Panc1 (cell line): ENCODE results near the gene ZNF366.

Experiments used
- POLR2AphosphoS5 ChIP-seq: IDR thresholded peaks from 2 replicates; pipeline ENCODE4 v1.6.1; 2012; ENCODE audit warnings: mild to moderate bottlenecking, low read depth, low read length, moderate library complexity
- SIN3A ChIP-seq: IDR thresholded peaks from 2 replicates; pipeline ENCODE4 v1.6.1; 2012; ENCODE audit warnings: low read depth, mild to moderate bottlenecking, low read length, moderate library complexity, borderline replicate concordance; ENCODE audit not compliant: insufficient read depth
- TCF7L2 ChIP-seq: IDR thresholded peaks from 2 replicates; pipeline ENCODE4 v1.6.1; 2011; ENCODE audit warnings: mild to moderate bottlenecking, low read depth, low read length, inconsistent platforms
- TF ChIP-seq, protein P1 (sequence below): fragments of 450-650 bp; IDR thresholded peaks from 2 replicates; pipeline ENCODE4 v1.5.1; 2017; ENCODE audit warnings: mild to moderate bottlenecking
- TF ChIP-seq, protein P2 (sequence below), 2 experiments: IDR thresholded peaks; 2 replicates each; pipeline ENCODE4 v1.6.1; 2011 to 2012; ENCODE audit warnings: low read depth in 2 of 2, control low read depth in 1 of 2, low read length in 1 of 2, mild to moderate bottlenecking in 1 of 2, moderate library complexity in 1 of 2; ENCODE audit not compliant: insufficient read depth in 1 of 2

GRCh38 chr5:72410688-72411295, 96.4 kb downstream of the ZNF366 start:
- TF ChIP-seq, protein P1, sequence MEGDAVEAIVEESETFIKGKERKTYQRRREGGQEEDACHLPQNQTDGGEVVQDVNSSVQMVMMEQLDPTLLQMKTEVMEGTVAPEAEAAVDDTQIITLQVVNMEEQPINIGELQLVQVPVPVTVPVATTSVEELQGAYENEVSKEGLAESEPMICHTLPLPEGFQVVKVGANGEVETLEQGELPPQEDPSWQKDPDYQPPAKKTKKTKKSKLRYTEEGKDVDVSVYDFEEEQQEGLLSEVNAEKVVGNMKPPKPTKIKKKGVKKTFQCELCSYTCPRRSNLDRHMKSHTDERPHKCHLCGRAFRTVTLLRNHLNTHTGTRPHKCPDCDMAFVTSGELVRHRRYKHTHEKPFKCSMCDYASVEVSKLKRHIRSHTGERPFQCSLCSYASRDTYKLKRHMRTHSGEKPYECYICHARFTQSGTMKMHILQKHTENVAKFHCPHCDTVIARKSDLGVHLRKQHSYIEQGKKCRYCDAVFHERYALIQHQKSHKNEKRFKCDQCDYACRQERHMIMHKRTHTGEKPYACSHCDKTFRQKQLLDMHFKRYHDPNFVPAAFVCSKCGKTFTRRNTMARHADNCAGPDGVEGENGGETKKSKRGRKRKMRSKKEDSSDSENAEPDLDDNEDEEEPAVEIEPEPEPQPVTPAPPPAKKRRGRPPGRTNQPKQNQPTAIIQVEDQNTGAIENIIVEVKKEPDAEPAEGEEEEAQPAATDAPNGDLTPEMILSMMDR: no peak
- no peak for TF ChIP-seq TCF7L2
- TF ChIP-seq, protein P2, sequence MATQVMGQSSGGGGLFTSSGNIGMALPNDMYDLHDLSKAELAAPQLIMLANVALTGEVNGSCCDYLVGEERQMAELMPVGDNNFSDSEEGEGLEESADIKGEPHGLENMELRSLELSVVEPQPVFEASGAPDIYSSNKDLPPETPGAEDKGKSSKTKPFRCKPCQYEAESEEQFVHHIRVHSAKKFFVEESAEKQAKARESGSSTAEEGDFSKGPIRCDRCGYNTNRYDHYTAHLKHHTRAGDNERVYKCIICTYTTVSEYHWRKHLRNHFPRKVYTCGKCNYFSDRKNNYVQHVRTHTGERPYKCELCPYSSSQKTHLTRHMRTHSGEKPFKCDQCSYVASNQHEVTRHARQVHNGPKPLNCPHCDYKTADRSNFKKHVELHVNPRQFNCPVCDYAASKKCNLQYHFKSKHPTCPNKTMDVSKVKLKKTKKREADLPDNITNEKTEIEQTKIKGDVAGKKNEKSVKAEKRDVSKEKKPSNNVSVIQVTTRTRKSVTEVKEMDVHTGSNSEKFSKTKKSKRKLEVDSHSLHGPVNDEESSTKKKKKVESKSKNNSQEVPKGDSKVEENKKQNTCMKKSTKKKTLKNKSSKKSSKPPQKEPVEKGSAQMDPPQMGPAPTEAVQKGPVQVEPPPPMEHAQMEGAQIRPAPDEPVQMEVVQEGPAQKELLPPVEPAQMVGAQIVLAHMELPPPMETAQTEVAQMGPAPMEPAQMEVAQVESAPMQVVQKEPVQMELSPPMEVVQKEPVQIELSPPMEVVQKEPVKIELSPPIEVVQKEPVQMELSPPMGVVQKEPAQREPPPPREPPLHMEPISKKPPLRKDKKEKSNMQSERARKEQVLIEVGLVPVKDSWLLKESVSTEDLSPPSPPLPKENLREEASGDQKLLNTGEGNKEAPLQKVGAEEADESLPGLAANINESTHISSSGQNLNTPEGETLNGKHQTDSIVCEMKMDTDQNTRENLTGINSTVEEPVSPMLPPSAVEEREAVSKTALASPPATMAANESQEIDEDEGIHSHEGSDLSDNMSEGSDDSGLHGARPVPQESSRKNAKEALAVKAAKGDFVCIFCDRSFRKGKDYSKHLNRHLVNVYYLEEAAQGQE (IDR thresholded peaks at IDR 0.05; ENCODE audit: insufficient read depth in 1 of 2, low read depth in 2 of 2, low read length in 1 of 2): no peak
- no peak for TF ChIP-seq POLR2AphosphoS5
- TF ChIP-seq SIN3A: no peak
